ENCODE data around the gene BORCS6.

GRCh38 chr17:8176998-8177731 lies 12.8 kb downstream of the BORCS6 start:
- TF ChIP-seq, protein P1, sequence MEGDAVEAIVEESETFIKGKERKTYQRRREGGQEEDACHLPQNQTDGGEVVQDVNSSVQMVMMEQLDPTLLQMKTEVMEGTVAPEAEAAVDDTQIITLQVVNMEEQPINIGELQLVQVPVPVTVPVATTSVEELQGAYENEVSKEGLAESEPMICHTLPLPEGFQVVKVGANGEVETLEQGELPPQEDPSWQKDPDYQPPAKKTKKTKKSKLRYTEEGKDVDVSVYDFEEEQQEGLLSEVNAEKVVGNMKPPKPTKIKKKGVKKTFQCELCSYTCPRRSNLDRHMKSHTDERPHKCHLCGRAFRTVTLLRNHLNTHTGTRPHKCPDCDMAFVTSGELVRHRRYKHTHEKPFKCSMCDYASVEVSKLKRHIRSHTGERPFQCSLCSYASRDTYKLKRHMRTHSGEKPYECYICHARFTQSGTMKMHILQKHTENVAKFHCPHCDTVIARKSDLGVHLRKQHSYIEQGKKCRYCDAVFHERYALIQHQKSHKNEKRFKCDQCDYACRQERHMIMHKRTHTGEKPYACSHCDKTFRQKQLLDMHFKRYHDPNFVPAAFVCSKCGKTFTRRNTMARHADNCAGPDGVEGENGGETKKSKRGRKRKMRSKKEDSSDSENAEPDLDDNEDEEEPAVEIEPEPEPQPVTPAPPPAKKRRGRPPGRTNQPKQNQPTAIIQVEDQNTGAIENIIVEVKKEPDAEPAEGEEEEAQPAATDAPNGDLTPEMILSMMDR (IDR thresholded peaks at IDR 0.05), result no peak
- TF ChIP-seq ZFX (IDR thresholded peaks at IDR 0.05; ENCODE audit: borderline replicate concordance), result no peak

Data from 22Rv1 (cell line).